Measurements from ENCODE around the gene MKLN1.

GRCh38 chr7:131302446-131302845 lies 25.2 kb upstream of the MKLN1 start:
- TF ChIP-seq RCOR1 (IDR thresholded peaks at IDR 0.05; ENCODE audit: insufficient replicate concordance, low read length) (no peak), CTCF (conservative IDR thresholded peaks at IDR 0.05; ENCODE audit: low read depth, low read length) (no peak), FOS (IDR thresholded peaks at IDR 0.05; ENCODE audit: low read depth, low read length) (no peak), POLR2A (IDR thresholded peaks at IDR 0.05; ENCODE audit: low read depth, low read length) (no peak), CEBPB (IDR thresholded peaks at IDR 0.05; ENCODE audit: low read depth, low read length) (no peak), NFE2L2 (IDR thresholded peaks at IDR 0.05; ENCODE audit: low read depth, low read length) (no peak), RAD21 (IDR thresholded peaks at IDR 0.05; ENCODE audit: low read length) (no peak), MXI1 (IDR thresholded peaks at IDR 0.05; ENCODE audit: borderline replicate concordance, low read depth, low read length) (no peak), RFX5 (IDR thresholded peaks at IDR 0.05; ENCODE audit: low read depth, low read length) (no peak), ELK1 (IDR thresholded peaks at IDR 0.05; ENCODE audit: borderline replicate concordance, low read depth, low read length) (no peak), BHLHE40 (IDR thresholded peaks at IDR 0.05; ENCODE audit: low read depth, low read length) (no peak), MAFK (IDR thresholded peaks at IDR 0.05; ENCODE audit: low read depth, low read length) (no peak)
